HG03354 (cell line): ENCODE results near the gene FFAR4.

ENCODE experiments used
- ATAC-seq: cut with Tn5 transposase; IDR thresholded peaks from one replicate; pipeline ENCODE4 v1.9.1; 2021; ENCODE audit warnings: mild to moderate bottlenecking; ENCODE audit not compliant: unreplicated experiment, poor library complexity, severe bottlenecking

FFAR4 gene

GRCh38 chr10:93597075-93597599 is 30.7 kb downstream of the FFAR4 start:
- ATAC-seq, result no peak

GRCh38 chr10:93598157-93598556 is 31.7 kb downstream of the FFAR4 start:
- ATAC-seq, result no peak

- ATAC-seq, result no peak
These were observed 32.9 kb downstream of the FFAR4 start for GRCh38 chr10:93599335-93599734.

- no peak for ATAC-seq
These were observed 33.3 kb downstream of the FFAR4 start for GRCh38 chr10:93599778-93600177.

GRCh38 chr10:93600446-93601145 is 34.1 kb downstream of the FFAR4 start:
- no peak for ATAC-seq

GRCh38 chr10:93601146-93601773 is 34.8 kb downstream of the FFAR4 start, which contains the start of gene RBP4:
RBP4 (minus strand) TSS chr10:93601235; CDS start chr10:93601028, 207 bp downstream.
- no peak for ATAC-seq

GRCh38 chr10:93601774-93602162 is 35.3 kb downstream of the FFAR4 start:
- no peak for ATAC-seq

- no peak for ATAC-seq
These were observed 36.6 kb downstream of the FFAR4 start for GRCh38 chr10:93603023-93603422.

- no peak for ATAC-seq
These were observed 37.7 kb downstream of the FFAR4 start for GRCh38 chr10:93604146-93604545.

- no peak for ATAC-seq
These were observed 42.0 kb downstream of the FFAR4 start for GRCh38 chr10:93608421-93608820.

- no peak for ATAC-seq
These were observed 45.8 kb downstream of the FFAR4 start, which contains the start of gene PDE6C for GRCh38 chr10:93612311-93612710. PDE6C (plus strand) TSS chr10:93612537; CDS start chr10:93612726, 189 bp downstream.

- ATAC-seq, result no peak
These were observed 46.7 kb downstream of the FFAR4 start for GRCh38 chr10:93613126-93613525.

GRCh38 chr10:93614101-93614825 is 47.8 kb downstream of the FFAR4 start:
- ATAC-seq, result no peak

- ATAC-seq, result no peak
These were observed 49.2 kb downstream of the FFAR4 start for GRCh38 chr10:93615576-93616235.

GRCh38 chr10:93620925-93621324 is 54.5 kb downstream of the FFAR4 start:
- no peak for ATAC-seq

- no peak for ATAC-seq
These were observed 56.5 kb downstream of the FFAR4 start for GRCh38 chr10:93622942-93623341.

- ATAC-seq, result no peak
These were observed 62.4 kb downstream of the FFAR4 start for GRCh38 chr10:93628858-93629257.

GRCh38 chr10:93629647-93630305 is 63.3 kb downstream of the FFAR4 start:
- no peak for ATAC-seq
